ENCODE results near the gene PADI6.
A peak's percentile ranks its signal among the peaks of the same experiment; 100 is the strongest.

PADI6 gene

DNA sequence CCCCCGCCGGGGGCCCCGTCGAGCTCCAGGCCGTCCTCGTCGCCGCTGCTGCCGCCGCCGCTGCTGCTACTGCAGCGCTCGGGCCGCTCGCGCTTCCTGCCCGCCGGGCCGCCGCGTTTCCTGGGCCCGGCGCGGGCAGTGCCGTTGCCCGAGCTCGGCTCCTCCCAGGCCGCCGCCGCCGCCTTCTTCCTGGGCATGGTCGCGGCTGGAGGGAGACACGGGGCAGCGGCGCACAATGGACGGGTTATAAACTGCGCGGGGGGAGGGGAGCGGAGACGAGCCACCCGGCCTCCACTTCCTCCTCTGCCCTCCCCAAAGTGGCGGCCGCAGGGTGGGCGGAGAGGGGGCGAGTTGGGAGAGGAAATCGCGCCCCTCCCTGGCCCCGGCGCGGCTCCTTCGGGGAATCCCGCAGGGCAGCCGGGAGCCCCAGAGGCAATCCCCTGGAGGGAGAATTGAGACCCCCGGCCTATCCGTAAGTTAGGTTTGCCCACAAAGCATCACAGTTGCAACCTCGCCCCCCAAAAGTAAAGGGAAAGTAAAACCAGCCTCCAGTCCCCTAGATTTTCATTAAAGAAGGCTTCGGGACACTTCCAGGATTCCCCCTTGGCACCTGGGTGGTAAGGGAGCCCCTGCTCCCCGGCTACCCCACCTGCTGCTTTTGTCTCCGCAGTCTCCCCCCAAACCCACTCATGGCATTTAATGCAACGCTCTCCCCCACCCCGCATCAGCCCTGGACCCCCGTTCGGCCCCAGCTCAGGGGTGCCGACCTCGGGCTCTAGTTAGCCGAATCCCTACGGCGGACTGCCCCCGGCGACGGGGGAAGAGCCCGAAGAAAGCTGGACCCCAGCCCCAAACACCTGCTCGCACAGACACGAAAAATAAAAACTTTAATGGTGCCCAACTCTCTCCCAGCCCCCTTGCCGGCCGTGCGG lies 66.6 kb downstream of the PADI6 start:
- peak overlapping the region; percentile 85 to 93 for H3K4me3 ChIP-seq (ENCODE audit: low read depth in 1 of 2, low read length in 2 of 2)
- H3K4me1 ChIP-seq (ENCODE audit: control insufficient read depth in 1 of 2, insufficient read depth in 2 of 2, low read length in 2 of 2): peaks cover 8 to 30% of the 10 kb centered on the region in 2 donors
- no peaks in the 10 kb centered on the region for H3K27me3 ChIP-seq (ENCODE audit: low read depth, low read length)
- H3K36me3 ChIP-seq (ENCODE audit: control insufficient read depth in 1 of 2, insufficient read depth in 2 of 2, low read length in 2 of 2): peaks cover 2 to 6% of the 10 kb centered on the region in 2 donors
- no peaks in the 10 kb centered on the region for H3K9me3 ChIP-seq (ENCODE audit: control insufficient read depth in 1 of 2, low read length in 2 of 2)
- H3K27ac ChIP-seq (ENCODE audit: low read length): peak overlapping the region; percentile 77

GRCh38 chr1:17439250-17440073 lies 67.5 kb downstream of the PADI6 start, which contains the start of gene RCC2:
RCC2 (minus strand) TSS chr1:17439677; CDS start chr1:17438514, 1,163 bp downstream.
- Histone ChIP-seq H3K27me3 (ENCODE audit: low read depth, low read length) (no peaks in the 10 kb centered on the region), H3K27ac (ENCODE audit: low read length) (peak within 1 kb of the TSS; percentile 77), H3K4me3 (ENCODE audit: low read depth in 1 of 2, low read length in 2 of 2) (peak within 1 kb of the TSS; percentile 85 to 93), H3K4me1 (ENCODE audit: control insufficient read depth in 1 of 2, insufficient read depth in 2 of 2, low read length in 2 of 2) (peaks cover 8 to 30% of the 10 kb centered on the region in 2 donors), H3K36me3 (ENCODE audit: control insufficient read depth in 1 of 2, insufficient read depth in 2 of 2, low read length in 2 of 2) (peaks cover 0 to 1% of the 10 kb centered on the region in 2 donors), H3K9me3 (ENCODE audit: control insufficient read depth in 1 of 2, low read length in 2 of 2) (no peaks in the 10 kb centered on the region)

- Histone ChIP-seq H3K27ac (ENCODE audit: low read length) (no peak overlapping the region), H3K4me1 (ENCODE audit: control insufficient read depth in 1 of 2, insufficient read depth in 2 of 2, low read length in 2 of 2) (peaks cover 8 to 28% of the 10 kb centered on the region in 2 donors), H3K4me3 (ENCODE audit: low read depth in 1 of 2, low read length in 2 of 2) (peak overlapping the region; percentile 75 to 85), H3K27me3 (ENCODE audit: low read depth, low read length) (no peaks in the 10 kb centered on the region), H3K36me3 (ENCODE audit: control insufficient read depth in 1 of 2, insufficient read depth in 2 of 2, low read length in 2 of 2) (no peaks in the 10 kb centered on the region), H3K9me3 (ENCODE audit: control insufficient read depth in 1 of 2, low read length in 2 of 2) (no peaks in the 10 kb centered on the region)
Observed at GRCh38 chr1:17440074-17440826, 68.3 kb downstream of the PADI6 start.

DNA sequence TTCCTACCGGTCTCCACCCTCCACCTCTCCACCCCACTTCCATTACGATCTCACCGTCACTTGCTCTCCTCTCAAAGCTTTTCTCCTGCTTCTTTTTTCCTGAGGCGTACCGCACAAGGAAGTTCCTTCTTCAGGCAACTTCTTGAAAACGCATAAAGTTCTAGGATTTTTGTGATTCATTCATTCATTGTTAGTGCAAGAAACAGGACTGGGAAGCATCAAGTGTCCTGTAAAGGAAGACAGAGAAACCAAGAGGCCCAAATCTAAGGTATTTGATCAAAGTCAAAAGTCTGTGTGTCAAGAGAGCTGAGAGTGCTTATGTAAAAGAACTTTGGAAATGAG lies 68.8 kb downstream of the PADI6 start:
- no peaks in the 10 kb centered on the region for H3K27me3 ChIP-seq (ENCODE audit: low read depth, low read length)
- H3K4me3 ChIP-seq (ENCODE audit: low read depth in 1 of 2, low read length in 2 of 2): no peak overlapping the region
- peaks cover 8 to 26% of the 10 kb centered on the region in 2 donors for H3K4me1 ChIP-seq (ENCODE audit: control insufficient read depth in 1 of 2, insufficient read depth in 2 of 2, low read length in 2 of 2)
- H3K9me3 ChIP-seq (ENCODE audit: control insufficient read depth in 1 of 2, low read length in 2 of 2): no peaks in the 10 kb centered on the region
- no peaks in the 10 kb centered on the region for H3K36me3 ChIP-seq (ENCODE audit: control insufficient read depth in 1 of 2, insufficient read depth in 2 of 2, low read length in 2 of 2)
- no peak overlapping the region for H3K27ac ChIP-seq (ENCODE audit: low read length)

DNA sequence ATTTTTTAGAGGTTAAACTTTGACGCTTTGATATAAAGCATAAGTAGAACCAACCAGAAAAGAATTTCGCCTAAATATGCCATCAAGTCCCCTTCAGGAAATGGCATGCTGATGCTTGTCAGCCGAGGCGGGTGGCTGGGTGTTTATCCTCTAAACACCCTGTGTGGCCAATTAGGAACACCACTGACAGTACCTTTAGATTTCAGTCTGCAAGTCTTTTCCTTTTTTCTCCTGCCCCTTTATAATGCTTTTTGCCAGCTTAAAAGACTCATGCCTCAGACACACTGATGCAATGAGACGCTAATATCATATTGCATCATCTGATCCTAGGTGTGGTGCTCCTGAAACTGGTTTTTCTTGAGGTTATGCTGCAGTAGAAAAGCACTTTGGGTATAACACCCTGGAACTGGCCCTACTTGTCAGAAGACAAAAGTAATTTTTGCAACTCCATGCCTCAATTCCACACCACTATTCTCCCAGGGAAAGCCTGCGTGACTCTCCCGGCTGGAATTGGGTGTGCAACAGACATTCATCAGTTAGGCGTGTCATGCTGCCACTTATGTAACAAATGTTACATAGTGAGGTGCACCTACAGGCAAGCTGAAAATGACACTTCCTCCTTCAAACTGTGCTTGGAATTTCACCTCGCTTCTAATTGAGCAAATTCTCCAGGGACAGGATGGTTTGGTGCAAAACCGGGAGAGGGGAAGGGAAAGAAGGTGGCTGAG lies 69.4 kb downstream of the PADI6 start:
- H3K4me1 ChIP-seq (ENCODE audit: control insufficient read depth in 1 of 2, insufficient read depth in 2 of 2, low read length in 2 of 2): peaks cover 8 to 21% of the 10 kb centered on the region in 2 donors
- no peak overlapping the region for H3K4me3 ChIP-seq (ENCODE audit: low read depth in 1 of 2, low read length in 2 of 2)
- H3K36me3 ChIP-seq (ENCODE audit: control insufficient read depth in 1 of 2, insufficient read depth in 2 of 2, low read length in 2 of 2): no peaks in the 10 kb centered on the region
- no peak overlapping the region for H3K27ac ChIP-seq (ENCODE audit: low read length)
- H3K27me3 ChIP-seq (ENCODE audit: low read depth, low read length): no peaks in the 10 kb centered on the region
- no peaks in the 10 kb centered on the region for H3K9me3 ChIP-seq (ENCODE audit: control insufficient read depth in 1 of 2, low read length in 2 of 2)

DNA sequence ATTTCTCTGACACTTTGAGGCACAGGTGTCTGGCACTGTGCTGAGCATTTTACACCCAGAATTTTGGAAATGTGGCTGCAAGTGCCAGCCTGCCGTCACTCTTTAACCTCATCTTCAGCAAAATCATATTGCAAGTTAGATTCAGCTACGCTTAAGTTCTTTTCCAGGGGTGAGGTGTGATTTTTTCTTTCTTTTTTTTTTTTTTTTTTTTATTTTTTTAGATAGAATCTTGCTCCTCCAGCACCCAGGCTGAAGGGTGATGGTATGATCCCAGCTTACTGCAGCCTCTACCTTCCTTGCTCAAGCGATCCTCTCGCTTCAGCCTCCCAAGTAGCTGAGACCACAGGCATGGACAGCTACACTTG lies 70.0 kb downstream of the PADI6 start:
- peaks cover 8 to 15% of the 10 kb centered on the region in 2 donors for H3K4me1 ChIP-seq (ENCODE audit: control insufficient read depth in 1 of 2, insufficient read depth in 2 of 2, low read length in 2 of 2)
- no peaks in the 10 kb centered on the region for H3K9me3 ChIP-seq (ENCODE audit: control insufficient read depth in 1 of 2, low read length in 2 of 2)
- no peak overlapping the region for H3K27ac ChIP-seq (ENCODE audit: low read length)
- H3K4me3 ChIP-seq (ENCODE audit: low read depth in 1 of 2, low read length in 2 of 2): no peak overlapping the region
- no peaks in the 10 kb centered on the region for H3K27me3 ChIP-seq (ENCODE audit: low read depth, low read length)
- no peaks in the 10 kb centered on the region for H3K36me3 ChIP-seq (ENCODE audit: control insufficient read depth in 1 of 2, insufficient read depth in 2 of 2, low read length in 2 of 2)

DNA sequence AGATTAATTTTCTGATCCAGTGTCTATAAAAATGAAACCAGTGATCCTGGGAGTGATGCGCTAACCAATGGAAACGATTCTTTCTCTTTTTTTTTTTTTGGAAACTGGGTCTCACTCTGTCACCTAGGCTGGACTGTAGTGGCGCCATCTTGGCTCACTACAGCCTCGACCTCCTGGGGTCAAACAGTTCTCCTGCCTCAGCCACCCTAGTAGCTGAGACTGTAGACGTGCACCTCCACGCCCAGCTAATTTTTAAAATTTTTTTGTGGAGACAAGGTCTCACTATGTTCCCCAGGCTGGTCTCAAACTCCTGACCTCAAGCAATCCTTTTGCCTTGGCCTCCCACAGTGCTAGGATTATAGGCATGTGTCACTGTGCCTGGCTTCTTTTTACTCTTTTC lies 70.8 kb downstream of the PADI6 start:
- H3K27me3 ChIP-seq (ENCODE audit: low read depth, low read length): no peaks in the 10 kb centered on the region
- no peaks in the 10 kb centered on the region for H3K36me3 ChIP-seq (ENCODE audit: control insufficient read depth in 1 of 2, insufficient read depth in 2 of 2, low read length in 2 of 2)
- H3K9me3 ChIP-seq (ENCODE audit: control insufficient read depth in 1 of 2, low read length in 2 of 2): no peaks in the 10 kb centered on the region
- no peak overlapping the region for H3K4me3 ChIP-seq (ENCODE audit: low read depth in 1 of 2, low read length in 2 of 2)
- H3K4me1 ChIP-seq (ENCODE audit: control insufficient read depth in 1 of 2, insufficient read depth in 2 of 2, low read length in 2 of 2): peaks cover 8 to 11% of the 10 kb centered on the region in 2 donors
- H3K27ac ChIP-seq (ENCODE audit: low read length): no peak overlapping the region

GRCh38 chr1:17447501-17447992 lies 75.6 kb downstream of the PADI6 start:
- H3K4me3 ChIP-seq (ENCODE audit: low read depth in 1 of 2, low read length in 2 of 2): no peak overlapping the region
- H3K36me3 ChIP-seq (ENCODE audit: control insufficient read depth in 1 of 2, insufficient read depth in 2 of 2, low read length in 2 of 2): no peaks in the 10 kb centered on the region
- no peaks in the 10 kb centered on the region for H3K9me3 ChIP-seq (ENCODE audit: control insufficient read depth in 1 of 2, low read length in 2 of 2)
- H3K27ac ChIP-seq (ENCODE audit: low read length): no peak overlapping the region
- no peaks in the 10 kb centered on the region for H3K27me3 ChIP-seq (ENCODE audit: low read depth, low read length)
- no peaks in the 10 kb centered on the region for H3K4me1 ChIP-seq (ENCODE audit: control insufficient read depth in 1 of 2, insufficient read depth in 2 of 2, low read length in 2 of 2)
